M059J (cell line): Measurements from ENCODE around the gene MORN4. TPM values are rescaled to one million over a fixed set of nuclear protein-coding genes. Genes with fewer than 3 reads are reported as not detected.

Source experiments
- DNase-seq: peaks from one replicate; pipeline ENCODE4 v3.0.0-alpha.2; 2012; ENCODE audit warnings: low read depth
- total RNA-seq: library from RNA; depleted of rRNA; stranded (reverse); fragments of >200 nt; shearing (Covaris generic); gene quantifications from 2 replicates; pipeline ENCODE4 v1.2.3, GENCODE V29; 2014; rRNA removed

Gene MORN4
- total RNA-seq, 1 experiment from 2014 or later = 5.9 TPM

- DNase-seq = no peak
Observed at GRCh38 chr10:97573672-97574071, 59.6 kb downstream of the MORN4 start.

GRCh38 chr10:97573021-97573420 is 60.3 kb downstream of the MORN4 start:
- no peak for DNase-seq

DNA sequence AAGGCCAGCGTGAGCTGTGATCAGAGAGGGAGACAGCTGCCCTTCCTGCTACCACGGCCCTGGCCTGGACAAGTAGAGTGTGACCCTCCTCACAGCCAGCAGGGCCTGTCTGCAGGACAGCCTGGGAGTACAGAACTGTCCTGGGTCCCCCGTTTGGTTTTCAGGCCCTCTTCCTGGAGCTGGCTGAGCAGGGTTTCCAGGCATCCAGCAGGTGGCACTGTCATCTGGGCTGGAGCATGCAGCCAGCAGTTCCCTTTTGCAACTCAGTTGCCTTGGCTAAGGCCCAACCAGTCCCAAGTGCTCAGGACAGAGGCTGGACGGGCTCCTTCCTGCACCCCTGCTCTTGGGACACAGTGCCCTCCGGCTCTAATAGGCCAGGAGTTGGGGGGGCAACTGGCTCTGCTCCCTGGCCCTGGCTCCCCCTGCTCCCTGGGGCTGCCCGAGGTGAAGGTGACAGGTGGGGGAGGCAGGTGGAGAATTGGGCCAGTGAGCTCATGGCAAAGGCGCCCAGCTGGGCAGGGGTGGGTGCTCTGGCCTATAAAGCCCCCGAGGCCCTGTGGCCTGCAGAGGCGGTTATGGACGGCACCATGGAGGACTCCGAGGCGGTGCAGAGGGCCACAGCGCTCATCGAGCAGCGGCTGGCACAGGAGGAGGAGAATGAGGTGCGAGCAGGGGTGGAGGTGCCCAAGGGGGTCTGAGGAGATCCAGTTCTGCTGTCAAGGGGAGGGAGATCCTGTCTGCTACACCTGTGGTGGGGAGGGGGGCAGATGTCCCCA is 60.9 kb downstream of the MORN4 start, which contains the start of gene ANKRD2:
Gene ANKRD2 (plus strand): TSS at position 566 of the 776 bp plus-strand sequence. CDS start 10 bp downstream, at position 576.
- peak; percentile 75 for DNase-seq

GRCh38 chr10:97571622-97572021 is 61.7 kb downstream of the MORN4 start:
- no peak for DNase-seq

GRCh38 chr10:97570789-97571471 is 62.4 kb downstream of the MORN4 start:
- no peak for DNase-seq

GRCh38 chr10:97570146-97570788 is 63.0 kb downstream of the MORN4 start:
- no peak for DNase-seq

DNA sequence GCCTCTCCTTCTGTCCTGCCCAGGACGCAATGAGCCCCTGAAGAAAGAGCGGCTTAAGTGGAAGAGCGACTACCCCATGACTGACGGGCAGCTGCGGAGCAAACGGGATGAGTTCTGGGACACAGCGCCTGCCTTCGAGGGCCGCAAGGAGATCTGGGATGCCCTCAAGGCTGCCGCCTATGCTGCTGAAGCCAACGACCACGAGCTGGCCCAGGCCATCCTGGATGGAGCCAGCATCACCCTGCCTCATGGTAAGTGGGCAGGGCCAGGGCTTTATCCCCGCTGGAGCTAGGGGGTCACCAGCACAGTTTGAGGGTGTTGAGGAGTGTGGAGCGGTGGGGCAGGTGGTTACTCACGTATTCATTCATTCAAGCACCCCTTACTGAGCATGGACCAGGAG is 65.4 kb downstream of the MORN4 start:
- DNase-seq = no peak

GRCh38 chr10:97566336-97566996 is 66.8 kb downstream of the MORN4 start:
- DNase-seq = no peak

GRCh38 chr10:97564776-97565175 is 68.5 kb downstream of the MORN4 start:
- DNase-seq = no peak

Other genes with a start within 250 kb of the MORN4 start
- gene RRP12, start 232.2 kb downstream of the MORN4 start, total RNA-seq = 10.2 and 19.3 TPM in 2 replicates
- gene PGAM1, start 207.3 kb downstream of the MORN4 start, total RNA-seq = 949 and 1,198 TPM in 2 replicates
- gene EXOSC1, start 187.5 kb downstream of the MORN4 start, total RNA-seq = 68.9 and 69.3 TPM in 2 replicates
- 63.3 and 67.8 TPM in 2 replicates for gene ZDHHC16, start 187.3 kb downstream of the MORN4 start, total RNA-seq
- gene MMS19, start 135.1 kb downstream of the MORN4 start, total RNA-seq = 68.0 and 71.8 TPM in 2 replicates
- gene UBTD1, start 134.6 kb downstream of the MORN4 start, total RNA-seq = 21.8 and 40.5 TPM in 2 replicates
- gene ANKRD2, start 60.7 kb downstream of the MORN4 start, total RNA-seq = not detected in 2 replicates
- gene HOGA1, start 49.1 kb downstream of the MORN4 start, total RNA-seq = 0.12 and 0.71 TPM in 2 replicates
- not detected in 2 replicates for gene C10orf62, start 43.8 kb downstream of the MORN4 start, total RNA-seq
- 23.9 and 31.2 TPM in 2 replicates for gene PI4K2A, start 7.2 kb upstream of the MORN4 start, total RNA-seq
- gene AVPI1, start 53.7 kb upstream of the MORN4 start, total RNA-seq = 13.3 and 20.6 TPM in 2 replicates
- gene MARVELD1, start 80.2 kb upstream of the MORN4 start, total RNA-seq = 24.8 and 46.3 TPM in 2 replicates
- 9.0 and 19.2 TPM in 2 replicates for gene ZFYVE27, start 103.6 kb upstream of the MORN4 start, total RNA-seq
- gene SFRP5, start 138.5 kb upstream of the MORN4 start, total RNA-seq = not detected in 2 replicates
- gene GOLGA7B, start 216.3 kb upstream of the MORN4 start, total RNA-seq = not detected in 2 replicates